ENCODE results near the gene TSC22D4.

GRCh38 chr7:100433592-100434296, 45.3 kb downstream of the TSC22D4 start:
- TF ChIP-seq CTCF (IDR thresholded peaks at IDR 0.05) (no peak), POLR2A (IDR thresholded peaks at IDR 0.05) (no peak)

Measured in lower leg skin (tissue), 3 donors.